Non-pigmented ciliary epithelial cell (primary cell): Measurements from ENCODE around the gene OSBP2.
A peak's percentile ranks its signal among the peaks of the same experiment; 100 is the strongest.
"Not testable (repeated sequence)": the region's sequence is repeated elsewhere in the genome, so short reads cannot be mapped to it uniquely, and the experiment has no call there.

Experiments
- DNase-seq: peaks from one replicate; pipeline ENCODE4 v3.0.0-alpha.2; 2010; ENCODE audit warnings: low read depth

Gene OSBP2

DNA sequence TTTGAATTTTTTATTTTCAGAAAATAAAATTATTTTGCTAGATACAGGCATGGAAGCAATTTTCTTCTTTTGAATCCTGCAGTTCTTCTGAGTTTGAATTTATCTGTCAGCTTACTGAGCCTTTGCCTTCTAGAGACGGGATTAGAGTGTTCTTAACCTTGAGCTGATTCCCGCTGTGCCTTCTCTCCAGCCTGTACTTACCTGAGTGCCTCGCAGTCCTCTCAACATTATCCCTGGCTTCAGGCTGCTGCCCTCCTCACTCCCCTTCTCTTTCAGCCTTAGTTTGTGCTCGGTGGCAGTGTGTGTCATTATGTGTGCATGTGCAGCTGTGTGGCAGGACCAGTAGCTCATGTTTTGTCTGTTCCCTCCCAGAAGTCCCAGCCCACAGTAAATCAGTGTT lies 24.3 kb downstream of the OSBP2 start:
- DNase-seq, result no peak

DNA sequence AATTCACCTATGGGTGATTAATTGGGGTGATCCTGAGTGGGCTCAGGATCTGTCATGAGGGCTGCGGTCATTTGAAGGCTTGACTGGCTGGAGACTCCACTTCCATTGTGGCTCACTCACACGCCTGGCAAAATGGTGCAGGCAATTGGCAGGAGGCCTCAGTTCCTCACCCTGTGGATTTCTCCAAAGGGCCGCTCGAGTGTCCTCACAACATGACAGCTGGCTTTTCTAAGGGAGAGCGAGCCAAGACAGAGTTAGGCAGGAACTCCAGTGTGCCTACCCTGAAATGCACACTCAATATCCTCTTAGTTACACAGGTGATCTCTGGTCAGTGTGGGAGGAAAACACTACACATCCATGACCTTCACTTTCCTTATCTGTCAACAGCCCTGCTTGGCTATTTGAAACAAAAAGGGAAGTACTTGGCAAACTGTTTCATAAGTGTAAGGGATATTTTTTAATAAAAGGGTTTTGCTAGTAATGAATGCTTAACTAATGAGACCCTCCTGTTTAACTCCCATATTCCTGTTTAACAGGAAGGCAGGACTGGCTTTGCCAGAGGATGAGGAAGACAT lies 25.7 kb downstream of the OSBP2 start:
- DNase-seq, result no peak

DNA sequence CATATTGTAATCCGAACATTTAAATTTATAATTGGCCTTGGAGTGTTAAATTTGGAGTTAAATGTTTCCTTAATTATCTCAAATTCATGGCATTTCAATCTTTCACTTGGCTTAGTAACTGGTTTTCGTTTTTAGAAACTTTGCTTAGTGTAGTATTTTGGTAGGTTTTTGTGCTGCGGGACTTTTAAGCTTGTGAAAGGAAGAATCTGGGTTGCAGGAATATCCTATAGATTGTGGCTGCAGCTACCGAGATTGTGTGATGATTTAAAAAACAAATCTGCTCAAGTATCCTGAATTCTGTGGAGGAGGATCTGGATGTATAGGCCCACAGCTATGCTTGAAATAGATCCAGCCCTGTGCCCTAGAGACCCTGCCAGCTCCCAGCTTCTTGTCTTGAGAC lies 27.1 kb downstream of the OSBP2 start:
- DNase-seq, result no peak

DNA sequence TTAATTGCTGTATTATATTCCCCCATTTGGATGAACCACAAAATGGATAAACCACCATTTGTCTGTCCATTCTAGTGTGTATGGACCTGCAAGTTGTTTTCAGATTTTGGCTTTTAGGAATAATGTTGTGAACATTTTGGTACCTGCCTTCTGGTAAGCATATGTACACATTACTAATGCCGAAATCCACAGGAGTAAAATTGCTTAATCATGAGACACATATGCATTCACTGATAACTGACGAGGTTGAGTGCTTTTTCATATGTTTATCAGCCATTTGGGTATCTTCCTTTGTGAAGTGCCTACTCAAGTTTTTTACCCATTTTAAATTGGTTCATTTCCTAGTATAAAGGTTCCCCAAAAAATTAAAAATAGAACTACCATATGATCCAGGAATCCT lies 34.2 kb downstream of the OSBP2 start:
- DNase-seq, result no peak

GRCh38 chr22:30731658-30732057 lies 37.0 kb downstream of the OSBP2 start:
- no peak for DNase-seq

DNA sequence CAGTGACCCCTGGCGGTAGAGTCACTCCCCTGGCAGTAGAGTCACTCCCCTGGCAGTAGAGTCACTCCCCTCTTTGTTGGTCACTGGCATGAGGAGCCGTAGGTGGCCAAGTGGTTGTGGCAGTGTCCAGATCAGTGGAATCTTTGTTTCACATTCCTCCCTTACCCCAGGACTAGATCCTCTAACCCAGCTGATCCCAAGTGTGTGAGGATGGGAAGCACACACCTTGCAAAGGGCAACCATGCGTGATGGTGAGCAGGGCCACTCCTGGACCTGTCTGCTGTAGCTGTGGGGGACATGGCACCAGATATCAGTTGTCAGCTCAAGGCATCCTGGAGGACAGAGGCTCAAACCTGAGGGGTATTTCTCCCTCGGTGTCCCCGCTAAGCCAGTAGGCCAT lies 37.8 kb downstream of the OSBP2 start:
- DNase-seq, result no peak

- no peak for DNase-seq
These were observed 38.5 kb downstream of the OSBP2 start for GRCh38 chr22:30733181-30733631.

DNA sequence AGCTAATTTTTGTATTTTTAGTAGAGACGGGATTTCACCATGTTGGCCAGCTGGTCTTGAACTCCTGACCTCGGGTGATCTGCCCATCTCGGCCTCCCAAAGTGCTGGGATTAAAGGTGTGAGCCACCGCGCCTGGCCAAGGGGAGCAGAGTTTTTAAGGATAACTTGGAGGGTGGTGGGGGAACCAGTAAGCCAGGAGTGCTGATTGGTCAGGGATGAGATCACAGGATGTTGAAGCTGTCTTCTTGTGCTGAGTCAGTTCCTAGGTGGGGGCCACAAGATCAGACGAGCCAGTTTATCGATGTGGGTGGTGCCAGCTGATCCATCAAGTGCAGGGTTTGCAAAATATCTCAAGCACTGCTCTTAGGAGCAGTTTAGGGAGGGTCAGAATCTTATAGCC lies 45.3 kb downstream of the OSBP2 start:
- DNase-seq, result not testable (repeated sequence)

GRCh38 chr22:30740511-30740910 lies 45.8 kb downstream of the OSBP2 start:
- DNase-seq, result not testable (repeated sequence)

GRCh38 chr22:30742291-30743256 lies 47.9 kb downstream of the OSBP2 start:
- no peak for DNase-seq

- DNase-seq, result no peak
These were observed 48.8 kb downstream of the OSBP2 start for GRCh38 chr22:30743257-30744020.

DNA sequence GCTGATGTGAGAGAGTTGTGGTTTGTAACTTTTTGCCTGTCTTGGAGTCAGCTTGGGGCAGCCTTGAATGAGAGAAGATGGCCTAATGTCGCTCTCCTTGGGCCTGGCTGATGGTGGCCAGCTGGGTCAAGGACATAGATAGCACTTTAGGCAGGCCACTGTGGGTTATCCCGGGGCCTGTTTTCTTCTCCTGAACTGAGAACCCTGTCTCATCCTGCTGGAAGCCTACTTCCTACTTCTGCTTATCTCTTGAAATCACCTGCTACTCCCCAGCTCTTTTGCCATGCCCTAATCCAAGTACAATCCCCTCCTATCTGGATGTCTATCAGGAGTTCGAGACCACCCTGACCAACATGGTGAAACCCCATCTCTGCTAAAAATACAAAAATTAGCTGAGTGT lies 49.5 kb downstream of the OSBP2 start:
- DNase-seq, result no peak

DNA sequence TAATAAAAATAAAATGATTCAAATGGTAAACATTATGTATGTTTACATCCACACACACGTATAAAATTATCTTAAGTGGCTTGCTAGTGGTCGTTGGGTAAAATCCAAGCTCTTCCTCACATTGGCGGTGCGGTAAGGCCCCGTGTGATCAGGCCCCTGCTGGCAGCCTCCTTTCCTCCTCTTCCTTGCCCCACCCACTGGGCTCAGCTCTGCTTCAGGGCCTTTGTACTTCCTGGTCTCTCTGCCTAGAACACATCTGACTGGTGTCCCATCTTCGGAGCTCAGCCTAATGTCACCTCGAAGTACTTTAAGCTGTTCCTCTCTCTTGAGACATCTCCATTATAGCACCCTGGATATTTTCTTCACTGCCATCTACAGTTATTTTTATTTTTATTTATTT lies 52.8 kb downstream of the OSBP2 start:
- DNase-seq, result no peak

- DNase-seq, result no peak
These were observed 54.6 kb downstream of the OSBP2 start for GRCh38 chr22:30749272-30749671.

DNA sequence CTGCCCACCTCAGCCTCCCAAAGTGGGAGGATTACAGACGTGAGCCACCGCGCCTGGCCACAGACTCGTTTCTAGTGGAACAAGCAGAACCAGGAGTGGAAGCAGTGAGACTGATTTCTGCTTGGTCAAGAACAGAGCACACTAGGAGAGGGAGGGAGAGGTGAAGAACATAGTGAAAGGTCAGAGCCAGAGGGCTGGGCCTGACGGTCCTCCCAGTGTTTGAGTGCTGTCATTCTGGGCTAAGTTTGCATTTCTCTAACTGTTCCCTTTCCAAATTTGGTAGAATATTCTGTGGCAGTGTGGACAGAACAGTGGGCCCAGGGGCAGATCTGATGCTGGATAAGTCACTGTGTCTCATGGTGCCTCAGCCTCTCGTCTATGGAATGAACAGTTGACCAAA lies 55.2 kb downstream of the OSBP2 start:
- no peak for DNase-seq

GRCh38 chr22:30751529-30751928 lies 56.9 kb downstream of the OSBP2 start:
- no peak for DNase-seq

- no peak for DNase-seq
These were observed 58.1 kb downstream of the OSBP2 start for GRCh38 chr22:30752771-30753170.

- DNase-seq, result no peak
These were observed 59.0 kb downstream of the OSBP2 start for GRCh38 chr22:30753701-30754100.

GRCh38 chr22:30754521-30754920 lies 59.8 kb downstream of the OSBP2 start:
- no peak for DNase-seq

- DNase-seq, result peak; percentile 50
These were observed 60.5 kb downstream of the OSBP2 start for GRCh38 chr22:30754971-30755758.

DNA sequence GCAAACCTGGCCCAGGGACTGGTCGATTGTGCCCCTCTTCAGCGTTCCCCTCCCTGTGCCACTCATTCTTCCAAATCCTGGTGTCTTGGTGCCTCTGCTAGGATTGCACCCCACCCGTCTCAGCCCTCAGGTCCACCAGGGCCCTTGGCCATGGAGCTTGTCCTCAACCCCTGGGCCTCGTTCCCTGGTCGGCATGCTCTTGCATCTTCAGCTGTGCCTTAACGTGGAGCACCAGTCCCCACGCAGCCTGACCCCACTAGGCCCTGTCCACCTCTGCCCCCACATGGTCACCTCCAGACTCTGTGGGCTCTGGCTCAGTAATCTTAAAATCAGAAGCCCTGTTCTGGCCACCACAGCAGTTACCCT lies 61.1 kb downstream of the OSBP2 start:
- DNase-seq, result no peak
